Chondrocyte (in vitro differentiated cells): ENCODE data around the gene ALDH7A1. TPM values are rescaled to one million over a fixed set of nuclear protein-coding genes. Genes with fewer than 3 reads are reported as not detected.

Experiments used
- DNase-seq: peaks from one replicate; pipeline ENCODE4 v3.0.0; 2021; ENCODE audit warnings: mixed read lengths, low spot score
- H3K27ac Mint-ChIP-seq: one replicate; pipeline ENCODE4 v1.8.0; 2021; ENCODE audit warnings: mild to moderate bottlenecking, moderate library complexity, mixed read lengths; ENCODE audit not compliant: unreplicated experiment
- H3K27me3 Mint-ChIP-seq: 2 replicates; pipeline ENCODE4 v1.8.0; 2021; ENCODE audit warnings: low read depth, mixed read lengths
- H3K36me3 Mint-ChIP-seq: 2 replicates; pipeline ENCODE4 v1.8.0; 2021; ENCODE audit warnings: low read depth, mixed read lengths
- H3K4me1 Mint-ChIP-seq: 2 replicates; pipeline ENCODE4 v1.8.0; 2021; ENCODE audit warnings: low read depth, mild to moderate bottlenecking, mixed read lengths
- H3K4me3 Mint-ChIP-seq: one replicate; pipeline ENCODE4 v1.8.0; 2021; ENCODE audit warnings: mild to moderate bottlenecking, moderate library complexity, mixed read lengths; ENCODE audit not compliant: unreplicated experiment
- H3K9me3 Mint-ChIP-seq: 2 replicates; pipeline ENCODE4 v1.8.0; 2021; ENCODE audit warnings: low read depth, mixed read lengths
- total RNA-seq: library from RNA; stranded (reverse); gene quantifications from 3 replicates; pipeline ENCODE4 v1.2.1, GENCODE V29; 2021
- TF ChIP-seq, protein P1 (sequence below): fragments of 200-600 bp; sonication (generic); IDR thresholded peaks from 2 replicates; pipeline ENCODE4 v1.5.0; 2021; ENCODE audit warnings: antibody characterized with exemption, mild to moderate bottlenecking, moderate library complexity

The ALDH7A1 gene
- total RNA-seq, 1 donor from 2014 or later: 54.0 TPM

DNA sequence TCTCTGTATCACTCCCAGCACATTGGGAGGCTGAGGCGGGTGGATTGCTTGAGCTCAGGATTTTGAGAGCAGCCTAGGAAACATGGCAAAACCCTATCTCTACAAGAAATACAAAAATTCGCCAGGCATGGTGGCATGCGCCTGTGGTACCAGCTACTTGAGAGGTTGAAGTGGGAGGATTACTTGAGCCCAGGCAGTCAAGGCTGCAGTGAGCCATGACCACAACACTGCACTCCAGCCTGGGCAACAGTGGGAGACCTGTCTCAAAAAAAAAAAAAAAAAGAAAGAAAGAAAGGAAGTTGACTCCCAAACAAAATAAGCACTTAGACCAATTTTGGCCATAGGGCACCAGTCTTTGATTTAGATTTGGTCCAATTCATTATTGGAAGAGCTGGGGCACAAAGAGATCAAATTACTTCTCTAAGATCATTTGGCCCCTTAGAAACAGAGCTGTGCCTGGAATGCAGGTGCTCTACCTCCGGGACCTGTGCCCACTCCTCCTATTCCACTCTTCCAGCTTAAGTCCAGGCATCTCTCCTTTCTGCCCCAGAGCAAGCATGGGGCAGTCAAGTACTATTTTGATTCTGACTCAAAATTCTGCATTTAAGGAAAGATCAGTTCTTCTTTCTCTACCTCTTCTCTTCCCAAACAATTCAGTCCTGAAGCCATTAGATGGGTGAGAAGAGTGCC is 59.0 kb downstream of the ALDH7A1 start:
- H3K4me1 Mint-ChIP-seq: peaks cover 43% of the 10 kb centered on the region
- TF ChIP-seq, protein P1, sequence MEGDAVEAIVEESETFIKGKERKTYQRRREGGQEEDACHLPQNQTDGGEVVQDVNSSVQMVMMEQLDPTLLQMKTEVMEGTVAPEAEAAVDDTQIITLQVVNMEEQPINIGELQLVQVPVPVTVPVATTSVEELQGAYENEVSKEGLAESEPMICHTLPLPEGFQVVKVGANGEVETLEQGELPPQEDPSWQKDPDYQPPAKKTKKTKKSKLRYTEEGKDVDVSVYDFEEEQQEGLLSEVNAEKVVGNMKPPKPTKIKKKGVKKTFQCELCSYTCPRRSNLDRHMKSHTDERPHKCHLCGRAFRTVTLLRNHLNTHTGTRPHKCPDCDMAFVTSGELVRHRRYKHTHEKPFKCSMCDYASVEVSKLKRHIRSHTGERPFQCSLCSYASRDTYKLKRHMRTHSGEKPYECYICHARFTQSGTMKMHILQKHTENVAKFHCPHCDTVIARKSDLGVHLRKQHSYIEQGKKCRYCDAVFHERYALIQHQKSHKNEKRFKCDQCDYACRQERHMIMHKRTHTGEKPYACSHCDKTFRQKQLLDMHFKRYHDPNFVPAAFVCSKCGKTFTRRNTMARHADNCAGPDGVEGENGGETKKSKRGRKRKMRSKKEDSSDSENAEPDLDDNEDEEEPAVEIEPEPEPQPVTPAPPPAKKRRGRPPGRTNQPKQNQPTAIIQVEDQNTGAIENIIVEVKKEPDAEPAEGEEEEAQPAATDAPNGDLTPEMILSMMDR: no peak

GRCh38 chr5:126534553-126534952 is 60.5 kb downstream of the ALDH7A1 start:
- H3K9me3 Mint-ChIP-seq: no peaks in the 10 kb centered on the region
- peaks cover 1% of the 10 kb centered on the region for H3K36me3 Mint-ChIP-seq
- no peak for DNase-seq
- no peaks in the 10 kb centered on the region for H3K27me3 Mint-ChIP-seq
- TF ChIP-seq, protein P1: no peak
- no peak overlapping the region for H3K27ac Mint-ChIP-seq
- no peak overlapping the region for H3K4me3 Mint-ChIP-seq
- peaks cover 46% of the 10 kb centered on the region for H3K4me1 Mint-ChIP-seq

More for the DNA sequence above, 59.0 kb downstream of the ALDH7A1 start:
- H3K9me3 Mint-ChIP-seq: no peaks in the 10 kb centered on the region
- peaks cover 1% of the 10 kb centered on the region for H3K36me3 Mint-ChIP-seq
- no peak for DNase-seq
- no peak overlapping the region for H3K4me3 Mint-ChIP-seq
- no peaks in the 10 kb centered on the region for H3K27me3 Mint-ChIP-seq
- H3K27ac Mint-ChIP-seq: no peak overlapping the region

- no peak overlapping the region for H3K4me3 Mint-ChIP-seq
Measured at GRCh38 chr5:126531543-126532120, 63.4 kb downstream of the ALDH7A1 start.

DNA sequence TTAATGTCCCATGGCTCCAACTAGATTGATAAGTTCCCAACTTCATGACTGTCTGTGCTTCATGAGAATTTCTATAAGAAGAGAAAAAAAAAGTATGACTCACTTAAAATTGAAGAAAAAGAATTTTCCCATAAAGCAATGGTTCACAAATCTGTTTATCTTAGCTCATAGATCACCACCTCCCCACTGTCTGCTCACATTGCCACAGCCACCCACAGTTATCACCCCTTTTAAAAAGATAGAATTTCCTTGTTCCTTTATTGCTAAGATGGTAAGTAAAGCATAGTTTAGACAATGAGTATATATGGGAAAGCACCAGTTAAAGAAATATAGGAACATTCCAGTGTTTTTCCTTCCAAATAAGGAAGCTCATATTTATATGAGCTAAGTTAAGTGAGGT is 67.1 kb downstream of the ALDH7A1 start:
- Mint-ChIP-seq H3K27me3 (no peaks in the 10 kb centered on the region), H3K4me1 (peaks cover 67% of the 10 kb centered on the region), H3K36me3 (no peaks in the 10 kb centered on the region), H3K4me3 (no peak overlapping the region), H3K27ac (peak overlapping the region; percentile 91), H3K9me3 (no peaks in the 10 kb centered on the region)
- DNase-seq: no peak
- TF ChIP-seq, protein P1: no peak

More at GRCh38 chr5:126531543-126532120, 63.4 kb downstream of the ALDH7A1 start:
- H3K4me1 Mint-ChIP-seq: peaks cover 39% of the 10 kb centered on the region
- H3K27me3 Mint-ChIP-seq: no peaks in the 10 kb centered on the region
- no peaks in the 10 kb centered on the region for H3K9me3 Mint-ChIP-seq
- TF ChIP-seq, protein P1: no peak
- no peaks in the 10 kb centered on the region for H3K36me3 Mint-ChIP-seq
- no peak for DNase-seq
- H3K27ac Mint-ChIP-seq: peak overlapping the region; percentile 87

GRCh38 chr5:126527158-126527557 is 67.9 kb downstream of the ALDH7A1 start:
- Mint-ChIP-seq H3K27ac (peak overlapping the region; percentile 88), H3K27me3 (no peaks in the 10 kb centered on the region), H3K4me3 (no peak overlapping the region), H3K4me1 (peaks cover 64% of the 10 kb centered on the region), H3K9me3 (no peaks in the 10 kb centered on the region), H3K36me3 (no peaks in the 10 kb centered on the region)
- TF ChIP-seq, protein P1: no peak
- no peak for DNase-seq
